K562 (cell line): ENCODE data around the gene ARL16. TPM values are rescaled to one million over a fixed set of nuclear protein-coding genes. Genes with fewer than 3 reads are reported as not detected.

ENCODE experiments used
- CREBBP ChIP-seq: IDR thresholded peaks from one replicate; pipeline ENCODE4 v1.6.1; 2012; ENCODE audit warnings: low read depth, mild to moderate bottlenecking, control low read depth, inconsistent platforms, low read length
- DLX4 ChIP-seq: fragments of 250-450 bp; sonication (Bioruptor Pico); IDR thresholded peaks from 2 replicates; pipeline ENCODE4 v1.6.1; 2021; ENCODE audit warnings: mild to moderate bottlenecking
- EP300 ChIP-seq: IDR thresholded peaks from 2 replicates; pipeline ENCODE4 v1.6.1; 2012; ENCODE audit warnings: low read length, improper control_type of control experiment
- EP400 ChIP-seq: fragments of 450-650 bp; IDR thresholded peaks from 2 replicates; pipeline ENCODE4 v1.6.1; 2017; ENCODE audit warnings: antibody characterized with exemption, mild to moderate bottlenecking, moderate library complexity
- GATAD2A ChIP-seq: fragments of 450-650 bp; IDR thresholded peaks from 2 replicates; pipeline ENCODE4 v1.6.1; 2017
- IFI16 ChIP-seq: fragments of 250-450 bp; sonication (Bioruptor Pico); IDR thresholded peaks from 2 replicates; pipeline ENCODE4 v2.1.2; 2022; ENCODE audit warnings: mild to moderate bottlenecking, inconsistent platforms
- JUNB ChIP-seq: fragments of 450-650 bp; formaldehyde crosslinking; conservative IDR thresholded peaks from 2 replicates; pipeline ENCODE4 v1.4.0; 2020; ENCODE audit warnings: mild to moderate bottlenecking
- L3MBTL2 ChIP-seq: fragments of 450-650 bp; IDR thresholded peaks from 2 replicates; pipeline ENCODE4 v1.6.1; 2016; ENCODE audit warnings: mild to moderate bottlenecking, moderate library complexity
- MBD2 ChIP-seq: sonication (generic); IDR thresholded peaks from 2 replicates; pipeline ENCODE4 v1.6.1; 2016; ENCODE audit warnings: low read depth, borderline replicate concordance
- MYNN ChIP-seq, 2 experiments: sonication (generic); formaldehyde crosslinking in 1 of 2; IDR thresholded peaks; 2 replicates each; pipeline versions ENCODE4 v1.5.0 to v1.6.1; 2016 to 2020; ENCODE audit warnings: antibody characterized with exemption in 1 of 2, missing genetic modification reagents in 1 of 2
- NEUROD1 ChIP-seq: fragments of 150-350 bp; IDR thresholded peaks from 2 replicates; pipeline ENCODE4 v1.6.1; 2014; ENCODE audit warnings: borderline replicate concordance, low read length, low read depth; ENCODE audit not compliant: partially characterized antibody
- NFATC3 ChIP-seq: fragments of 450-650 bp; IDR thresholded peaks from 2 replicates; pipeline ENCODE4 v1.6.1; 2017; ENCODE audit warnings: mild to moderate bottlenecking
- SAFB2 ChIP-seq: fragments of 200-400 bp; formaldehyde crosslinking; IDR thresholded peaks from 2 replicates; pipeline ENCODE4 v1.6.1; 2018; ENCODE audit warnings: borderline replicate concordance, low read length, low read depth, moderate library complexity; ENCODE audit not compliant: severe bottlenecking
- SRSF9 ChIP-seq: fragments of 200-400 bp; formaldehyde crosslinking; IDR thresholded peaks from 2 replicates; pipeline ENCODE4 v1.6.1; 2017; ENCODE audit warnings: low read depth, low read length, borderline replicate concordance
- ZBTB2 ChIP-seq: fragments of 450-650 bp; IDR thresholded peaks from 2 replicates; pipeline ENCODE4 v1.6.1; 2016; ENCODE audit warnings: antibody characterized with exemption
- ZNF280A ChIP-seq: fragments of 450-650 bp; IDR thresholded peaks from 2 replicates; pipeline ENCODE4 v1.6.1; 2018; ENCODE audit warnings: mild to moderate bottlenecking, low read depth; ENCODE audit not compliant: partially characterized antibody
- ZNF512 ChIP-seq: IDR thresholded peaks from 2 replicates; pipeline ENCODE4 v1.6.1; 2016; ENCODE audit warnings: missing genetic modification characterization, missing compliant biosample characterization
- polyA plus RNA-seq, 8 experiments: library from polyadenylated mRNA; depleted of rRNA in 4 of 8; stranded (reverse) in 5 of 8; unstranded in 3 of 8; fragments of >200 nt; fragmentation: Nextera tagmentation in 2 of 8; fragmentation: Illumina TruSeq in 1 of 8; extraction: Ambion mirVana in 2 of 8; extraction: Trizol in 1 of 8; gene quantifications; 2 replicates each; pipeline versions ENCODE4 v1.2.1 to v1.2.3, GENCODE V29; 2011 to 2014; ENCODE audit warnings: inconsistent platforms in 1 of 8, missing spikeins in 1 of 8
- total RNA-seq, 7 experiments: library from RNA; depleted of rRNA in 6 of 7; stranded (reverse); fragments of >200 nt in 6 of 7; fragmentation: Illumina TruSeq in 2 of 7; extraction: Trizol in 2 of 7; gene quantifications; 2 replicates each; pipeline versions ENCODE4 v1.2.1 to v1.2.3, GENCODE V29; 2011 to 2021; ENCODE audit warnings: low replicate concordance in 1 of 7

ARL16 gene
- total and polyA plus RNA-seq, 9 of the 15 experiments (the other 6 are each of a cell fraction or from before 2014, with no cell fraction given): 5.4 to 32.4 (median 22.6) TPM

- no peak for TF ChIP-seq DLX4 (CRISPR knock-in tag)
- TF ChIP-seq NFATC3: no peak
- TF ChIP-seq EP300: peak; percentile 21; the same call in 1 of the 2 replicates
- TF ChIP-seq SAFB2: no peak
- TF ChIP-seq SRSF9: no peak
- TF ChIP-seq IFI16 (CRISPR knock-in tag): no peak
- TF ChIP-seq L3MBTL2: peak; percentile 94
- peak; percentile 98 for TF ChIP-seq EP400
- no peak for TF ChIP-seq GATAD2A
- no peak for TF ChIP-seq JUNB (CRISPR knock-in tag)
- TF ChIP-seq ZNF280A: no peak
- TF ChIP-seq CREBBP: no peak
- no peak for TF ChIP-seq ZNF512
- peak; percentile 45; the same call in 1 of the 2 replicates for TF ChIP-seq MBD2
- TF ChIP-seq NEUROD1: peak; percentile 72
- TF ChIP-seq MYNN (IDR thresholded peaks at IDR 0.05): peak; percentile 44; the same call in 1 of the 2 replicates
- TF ChIP-seq MYNN (CRISPR knock-in tag; IDR thresholded peaks at IDR 0.05): no peak
- TF ChIP-seq ZBTB2: peak; percentile 29; the same call in 1 of the 2 replicates
Measured at GRCh38 chr17:81702934-81703746, 19.5 kb upstream of the ARL16 start, which contains the start of gene MRPL12 (continued).
